Measurements from ENCODE around the gene PRM1.

The PRM1 gene

DNA sequence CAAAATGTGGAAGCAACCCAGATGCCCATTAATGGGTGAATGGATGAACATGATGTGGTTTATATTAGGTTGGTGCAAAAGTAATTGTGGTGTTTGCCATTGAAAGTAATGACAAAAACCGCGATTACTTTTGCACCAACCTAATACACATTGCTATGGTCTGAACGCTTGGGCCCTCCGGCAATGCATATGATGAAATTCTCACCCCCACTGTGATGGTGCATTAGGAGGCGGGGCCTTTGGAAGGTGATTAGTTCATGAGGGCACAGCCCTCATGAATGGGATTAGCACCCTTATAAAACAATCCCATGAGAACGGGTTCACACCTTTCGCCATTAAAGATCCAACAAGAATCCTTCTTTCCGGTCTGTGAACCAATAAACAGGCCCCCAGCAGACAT lies 25.3 kb upstream of the PRM1 start:
- Mint-ChIP-seq H3K4me3 (no peak overlapping the region), H3K27me3 (ENCODE audit: low read depth, poor library complexity) (peaks cover 22% of the 10 kb centered on the region), H3K36me3 (ENCODE audit: low read depth) (no peaks in the 10 kb centered on the region), H3K9me3 (no peaks in the 10 kb centered on the region), H3K4me1 (peaks cover 16% of the 10 kb centered on the region), H3K27ac (no peak overlapping the region)
- no peak for TF ChIP-seq CTCF (IDR thresholded peaks at IDR 0.05)
- DNase-seq, result no peak

DNA sequence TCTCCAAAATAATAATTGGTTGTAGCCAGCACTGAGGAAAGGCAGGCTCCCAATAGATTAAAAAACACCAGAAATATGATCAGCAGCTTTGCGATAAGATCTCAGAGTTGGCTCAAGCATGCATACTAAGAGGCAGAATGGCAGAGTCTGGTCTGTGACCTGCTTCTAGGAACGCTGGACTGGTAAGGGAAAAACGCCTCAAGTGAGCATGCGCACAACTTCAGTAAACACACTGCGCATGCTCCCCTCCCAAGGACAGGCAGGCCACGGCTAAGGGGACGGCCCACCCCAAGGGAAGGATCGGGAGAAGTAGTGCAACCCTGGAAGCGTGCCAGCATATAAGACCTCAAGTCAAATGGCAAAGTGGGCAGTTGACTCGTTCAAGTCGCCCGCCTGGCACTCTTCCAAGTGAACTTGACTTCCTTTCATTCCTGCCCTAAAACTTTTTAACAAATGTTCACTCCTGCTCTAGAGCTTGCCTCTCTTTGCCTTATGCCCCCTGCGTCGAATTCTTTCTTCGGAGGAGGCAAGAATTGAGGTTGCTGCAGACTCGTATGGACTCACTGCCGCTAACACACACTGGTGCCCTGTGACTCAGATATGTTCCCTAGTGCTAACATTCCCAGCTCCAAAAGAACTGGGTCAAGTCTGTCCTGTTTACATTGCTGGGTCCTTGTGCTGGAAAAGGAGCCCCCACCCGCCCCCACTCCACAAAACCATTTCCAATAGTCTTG lies 22.4 kb upstream of the PRM1 start:
- H3K36me3 Mint-ChIP-seq (ENCODE audit: low read depth), result no peaks in the 10 kb centered on the region
- no peak for DNase-seq
- no peak for TF ChIP-seq CTCF (IDR thresholded peaks at IDR 0.05)
- H3K27me3 Mint-ChIP-seq (ENCODE audit: low read depth, poor library complexity), result peaks cover 23% of the 10 kb centered on the region
- H3K4me3 Mint-ChIP-seq, result no peak overlapping the region
- H3K4me1 Mint-ChIP-seq, result peaks cover 11% of the 10 kb centered on the region
- no peak overlapping the region for H3K27ac Mint-ChIP-seq
- no peaks in the 10 kb centered on the region for H3K9me3 Mint-ChIP-seq

DNA sequence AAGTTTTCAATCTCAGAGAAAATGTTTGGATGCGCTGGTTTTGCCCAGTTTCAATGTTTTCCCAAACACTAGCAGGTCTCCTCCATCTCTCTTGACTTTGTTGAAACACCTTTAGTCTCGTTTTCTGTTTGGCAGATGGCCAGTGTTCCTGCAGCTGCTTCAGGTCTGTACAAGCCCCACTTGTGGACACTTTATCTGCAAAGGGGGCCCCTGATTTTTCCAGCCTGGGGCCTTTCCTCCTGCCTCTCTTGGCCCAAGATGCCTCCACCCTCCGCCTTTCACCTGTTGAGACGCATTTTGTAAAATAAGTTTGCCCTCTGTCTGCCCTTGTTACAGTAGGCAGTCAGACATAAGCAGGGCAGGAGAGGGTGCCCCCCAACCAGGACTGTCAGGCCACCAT lies 21.8 kb upstream of the PRM1 start:
- H3K4me3 Mint-ChIP-seq, result no peak overlapping the region

DNA sequence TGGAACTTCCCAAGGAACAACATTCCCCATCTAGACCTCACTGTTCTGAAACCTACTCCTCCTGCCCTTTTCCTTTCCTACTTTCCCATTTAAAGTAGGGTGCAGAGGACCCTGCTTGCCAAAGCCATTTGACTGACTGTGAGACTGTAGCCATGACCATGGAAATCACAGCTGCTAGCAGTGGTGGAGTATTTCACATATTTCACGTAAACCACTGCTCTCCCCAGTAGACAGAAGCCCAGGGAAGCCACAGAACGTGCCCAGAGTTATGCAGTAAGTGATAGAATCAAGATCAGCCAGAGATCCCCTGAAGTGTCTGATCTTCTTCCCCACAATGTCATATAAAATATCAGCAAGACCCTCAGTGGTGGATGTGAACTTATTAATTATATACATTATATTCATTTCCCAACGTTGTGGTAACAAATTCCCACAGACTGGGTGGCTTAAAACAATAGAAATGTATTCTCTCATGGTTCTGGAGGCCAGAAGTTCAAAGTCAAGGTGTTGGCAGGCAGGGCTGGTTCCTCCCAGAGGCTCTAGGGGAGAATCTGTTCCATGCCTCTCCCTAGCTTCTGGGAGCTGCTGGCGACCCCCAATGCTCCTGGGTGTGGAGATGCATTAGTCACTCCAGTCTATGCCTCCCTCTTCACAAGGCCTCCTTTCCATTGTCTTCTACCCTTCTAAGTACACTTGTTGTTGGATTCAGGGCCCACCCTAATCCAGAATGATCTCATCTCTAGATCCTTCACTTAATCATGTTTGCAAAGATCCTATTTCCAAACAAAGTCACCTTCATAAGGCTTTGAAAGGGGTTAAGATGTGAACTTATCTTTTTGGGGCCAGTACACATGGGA lies 20.7 kb upstream of the PRM1 start:
- no peak for DNase-seq
- H3K9me3 Mint-ChIP-seq, result no peaks in the 10 kb centered on the region
- peaks cover 19% of the 10 kb centered on the region for H3K4me1 Mint-ChIP-seq
- H3K27me3 Mint-ChIP-seq (ENCODE audit: low read depth, poor library complexity), result peaks cover 26% of the 10 kb centered on the region
- H3K4me3 Mint-ChIP-seq, result no peak overlapping the region
- no peaks in the 10 kb centered on the region for H3K36me3 Mint-ChIP-seq (ENCODE audit: low read depth)
- H3K27ac Mint-ChIP-seq, result no peak overlapping the region
- TF ChIP-seq CTCF (IDR thresholded peaks at IDR 0.05), result no peak

More for the DNA sequence above, 21.8 kb upstream of the PRM1 start:
- Mint-ChIP-seq H3K4me1 (peaks cover 9% of the 10 kb centered on the region), H3K27me3 (ENCODE audit: low read depth, poor library complexity) (peaks cover 21% of the 10 kb centered on the region), H3K9me3 (no peaks in the 10 kb centered on the region), H3K27ac (no peak overlapping the region), H3K36me3 (ENCODE audit: low read depth) (no peaks in the 10 kb centered on the region)
- no peak for TF ChIP-seq CTCF (IDR thresholded peaks at IDR 0.05)
- DNase-seq, result no peak

- Mint-ChIP-seq H3K36me3 (ENCODE audit: low read depth) (no peaks in the 10 kb centered on the region), H3K4me3 (no peak overlapping the region), H3K9me3 (no peaks in the 10 kb centered on the region), H3K27ac (no peak overlapping the region), H3K27me3 (ENCODE audit: low read depth, poor library complexity) (peaks cover 26% of the 10 kb centered on the region), H3K4me1 (peaks cover 27% of the 10 kb centered on the region)
- DNase-seq, result no peak
- TF ChIP-seq CTCF (IDR thresholded peaks at IDR 0.05), result no peak
Observed at GRCh38 chr16:11300560-11300892, 19.4 kb upstream of the PRM1 start.
